Activated effector memory CD4-positive, alpha-beta T cell treated with anti-CD3 and anti-CD28 coated beads, Interleukin-2, amount 50 U/mL, for 16 hours (primary cell): ENCODE measurements around the gene ST6GALNAC5.

ENCODE experiments used
- DNase-seq: peaks from one replicate; pipeline ENCODE4 v3.0.0-alpha.2; 2020

The ST6GALNAC5 gene

DNA sequence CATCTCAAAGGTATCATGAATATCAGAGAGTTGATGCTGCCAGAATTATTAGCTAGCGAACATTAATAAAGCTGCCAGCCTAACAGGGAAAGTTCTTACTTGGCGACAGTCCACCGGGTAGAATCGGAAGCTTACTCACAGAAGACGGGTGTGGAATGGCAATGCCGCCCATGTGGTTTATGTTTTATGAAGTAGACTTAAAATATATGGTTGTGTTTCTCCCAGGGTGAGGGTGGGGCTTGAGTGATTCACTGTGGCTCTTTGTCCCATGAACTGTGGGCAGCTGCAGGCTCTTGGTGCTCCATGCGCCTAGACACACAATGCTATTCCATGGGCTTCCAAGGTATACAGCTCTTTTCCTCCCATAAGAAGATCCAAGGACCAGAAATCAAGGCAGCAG, 189.2 kb downstream of the ST6GALNAC5 start:
- no peak for DNase-seq

DNA sequence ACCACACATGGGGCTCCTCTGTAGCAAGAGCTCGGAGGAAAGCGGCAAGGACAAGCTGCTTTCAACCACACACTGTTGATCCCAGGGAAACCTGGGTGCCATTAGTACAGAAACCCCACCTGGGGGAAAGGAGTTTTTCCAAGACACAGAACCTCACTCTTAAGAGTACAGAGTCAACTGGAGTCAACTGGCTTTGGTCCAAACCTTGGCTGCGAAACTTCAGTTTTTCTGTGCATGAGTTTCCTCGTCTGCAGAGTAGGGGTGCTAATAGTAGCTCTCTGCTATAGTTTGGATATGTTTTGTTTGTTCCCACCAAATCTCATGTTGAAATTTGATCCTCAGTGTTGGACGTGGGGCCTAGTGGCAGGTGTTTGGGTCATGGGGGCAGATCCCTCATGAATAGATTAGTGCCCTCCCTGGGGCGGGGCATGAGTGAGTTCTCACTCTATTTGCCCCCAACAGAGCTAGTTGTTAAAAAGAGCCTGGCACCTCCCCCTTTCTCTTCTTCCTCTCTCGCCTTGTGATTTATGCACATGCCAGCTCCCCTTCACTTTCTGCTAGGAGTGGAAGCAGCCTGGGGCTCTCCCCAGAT, 190.8 kb downstream of the ST6GALNAC5 start:
- DNase-seq, result no peak

GRCh38 chr1:77060000-77060399, 192.7 kb downstream of the ST6GALNAC5 start:
- DNase-seq, result no peak

- no peak for DNase-seq
Observed at GRCh38 chr1:77061162-77061561, 193.9 kb downstream of the ST6GALNAC5 start.

DNA sequence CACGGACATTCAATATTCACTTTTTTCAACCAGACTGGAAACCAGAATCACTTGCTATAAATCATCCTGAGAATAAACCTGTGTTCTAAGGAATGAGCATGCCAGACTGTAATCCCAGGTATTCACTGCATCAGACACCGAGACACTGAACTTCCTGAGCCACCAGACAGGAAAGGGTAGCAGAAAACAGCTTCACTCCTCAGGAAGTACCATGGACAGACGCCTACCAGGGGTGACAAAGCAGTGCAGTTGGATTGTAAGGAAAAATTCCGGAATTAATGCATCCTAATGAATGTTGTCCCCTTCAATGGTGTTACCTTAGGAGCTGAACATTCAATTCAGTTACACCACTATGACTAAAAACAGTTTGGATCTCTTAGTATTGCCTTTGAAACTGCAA, 195.8 kb downstream of the ST6GALNAC5 start:
- DNase-seq, result no peak

DNA sequence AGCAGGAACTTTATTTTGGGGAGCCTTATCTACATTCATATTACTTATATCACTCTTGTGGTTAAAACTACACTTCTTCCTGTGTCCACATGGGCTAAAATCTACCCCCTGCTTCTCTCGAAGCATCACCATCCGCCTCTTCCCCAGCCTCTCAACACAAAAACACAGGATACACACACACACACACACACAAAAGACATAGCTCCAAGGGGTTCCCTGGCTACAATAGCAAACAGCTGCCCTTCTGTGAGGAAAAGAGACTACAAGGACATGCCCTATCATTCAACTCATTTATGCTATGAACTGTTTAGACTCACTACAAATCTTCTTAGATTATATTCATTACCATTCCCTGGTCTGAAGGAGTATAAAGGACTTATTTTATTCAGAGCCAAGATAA, 197.0 kb downstream of the ST6GALNAC5 start:
- no peak for DNase-seq

DNA sequence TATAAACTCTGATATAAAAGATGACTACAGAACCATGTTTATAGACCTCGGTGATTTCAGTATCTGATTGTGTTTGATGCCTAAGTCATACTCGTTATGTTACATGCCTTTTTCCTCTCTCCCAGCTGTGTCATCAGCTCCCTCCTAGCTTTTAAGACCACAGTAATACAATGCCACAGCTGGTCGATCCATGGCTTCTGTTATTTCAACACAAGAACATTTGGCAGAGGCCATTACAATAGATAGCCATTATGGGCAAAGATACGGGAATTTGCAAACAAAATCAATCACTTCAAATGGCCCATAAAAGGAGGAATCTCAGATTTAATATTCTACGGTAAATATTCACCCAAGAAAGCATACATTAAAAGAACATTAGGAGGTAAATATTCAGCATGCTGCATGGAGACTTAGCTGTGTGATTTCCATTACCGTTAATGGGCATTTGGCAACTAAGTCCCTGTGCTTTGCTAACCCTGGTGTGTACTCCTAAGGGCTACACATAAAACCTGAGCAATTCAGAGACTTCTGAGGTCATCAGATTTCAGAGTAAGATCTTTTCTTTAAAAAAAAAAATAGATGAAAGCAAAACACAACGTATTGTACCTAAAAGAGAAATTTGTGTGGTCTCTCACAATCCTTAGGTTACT, 198.5 kb downstream of the ST6GALNAC5 start:
- no peak for DNase-seq

- no peak for DNase-seq
Observed at GRCh38 chr1:77068013-77068412, 200.7 kb downstream of the ST6GALNAC5 start.

- DNase-seq, result no peak
Observed at GRCh38 chr1:77076759-77077158, 209.5 kb downstream of the ST6GALNAC5 start.

DNA sequence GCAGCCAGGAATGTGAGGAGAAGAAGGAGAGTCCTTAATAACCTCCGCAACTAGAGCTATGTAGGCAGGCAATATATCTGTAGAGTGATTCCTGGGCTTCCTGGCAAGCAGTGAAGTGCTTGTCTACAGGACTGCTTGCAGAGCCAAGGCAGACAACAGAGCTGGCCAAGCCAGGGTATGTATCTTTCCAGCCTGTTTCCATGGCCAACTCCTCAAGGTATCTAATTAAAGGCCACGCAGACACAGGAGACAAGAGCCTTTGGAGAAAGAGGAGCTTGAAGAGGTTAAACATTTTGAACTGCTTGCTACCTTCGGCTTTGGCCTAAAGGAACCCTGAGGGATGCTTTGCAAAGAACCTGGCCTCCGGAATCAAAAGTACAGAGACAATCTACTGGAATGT, 214.6 kb downstream of the ST6GALNAC5 start:
- no peak for DNase-seq

- no peak for DNase-seq
Observed at GRCh38 chr1:77084457-77084856, 217.2 kb downstream of the ST6GALNAC5 start.

DNA sequence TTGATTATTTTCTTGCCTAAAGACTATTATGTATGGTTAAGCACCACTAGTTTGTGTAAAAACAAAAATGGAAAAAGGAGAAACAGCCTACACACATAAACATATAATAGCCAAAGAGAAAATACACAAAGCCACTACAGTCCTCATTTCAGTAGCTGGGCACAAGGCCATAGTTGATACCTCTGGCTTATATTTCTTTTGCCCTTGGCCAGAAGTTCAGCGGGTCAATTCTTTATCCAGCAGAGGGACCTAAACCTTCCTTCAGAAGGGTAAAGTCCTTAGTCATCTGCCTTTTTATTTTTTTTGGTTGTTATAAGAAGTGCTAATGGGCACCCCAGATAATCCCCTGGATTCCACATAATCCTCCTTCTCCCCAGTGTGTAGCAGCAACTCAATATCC, 217.8 kb downstream of the ST6GALNAC5 start:
- no peak for DNase-seq

- no peak for DNase-seq
Observed at GRCh38 chr1:77089756-77090155, 222.5 kb downstream of the ST6GALNAC5 start.

DNA sequence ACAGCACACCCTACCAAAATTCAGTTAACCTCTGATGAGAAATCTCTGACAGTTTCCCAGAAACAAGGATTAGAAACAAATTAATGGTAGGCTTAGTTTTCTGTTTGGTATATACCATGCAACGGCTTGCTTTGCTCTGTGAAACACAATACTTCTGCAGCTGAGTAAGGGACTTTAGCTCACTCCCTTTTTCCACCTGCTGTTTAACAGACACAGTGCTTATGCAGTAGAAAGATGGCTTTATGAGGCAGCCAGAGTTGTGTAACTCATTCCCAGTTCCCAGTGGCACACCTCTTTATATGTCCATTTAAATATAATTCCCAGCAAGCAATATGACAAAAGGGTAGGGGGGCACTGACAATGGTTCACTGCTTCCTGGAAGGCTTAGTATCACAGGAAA, 228.0 kb downstream of the ST6GALNAC5 start:
- DNase-seq, result no peak

GRCh38 chr1:77096496-77097255, 229.4 kb downstream of the ST6GALNAC5 start:
- DNase-seq, result no peak

DNA sequence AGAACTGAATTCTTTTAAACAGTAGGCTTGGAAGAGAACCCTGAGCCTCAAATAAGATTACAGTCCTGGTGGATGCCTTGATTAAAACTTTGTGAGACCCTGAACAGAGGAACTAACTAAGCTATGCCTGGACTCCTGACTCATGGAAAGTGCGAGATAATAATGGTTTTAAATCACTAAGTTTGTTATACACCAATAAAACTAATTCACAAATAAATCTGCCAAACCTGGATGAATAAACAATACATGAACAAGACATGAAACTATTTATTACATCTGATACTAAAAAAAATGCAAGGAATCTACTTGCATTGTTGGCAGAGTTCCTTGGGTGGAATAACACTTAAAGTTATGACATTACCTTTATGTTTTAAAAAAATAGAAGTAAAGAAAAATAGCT, 233.6 kb downstream of the ST6GALNAC5 start:
- no peak for DNase-seq

DNA sequence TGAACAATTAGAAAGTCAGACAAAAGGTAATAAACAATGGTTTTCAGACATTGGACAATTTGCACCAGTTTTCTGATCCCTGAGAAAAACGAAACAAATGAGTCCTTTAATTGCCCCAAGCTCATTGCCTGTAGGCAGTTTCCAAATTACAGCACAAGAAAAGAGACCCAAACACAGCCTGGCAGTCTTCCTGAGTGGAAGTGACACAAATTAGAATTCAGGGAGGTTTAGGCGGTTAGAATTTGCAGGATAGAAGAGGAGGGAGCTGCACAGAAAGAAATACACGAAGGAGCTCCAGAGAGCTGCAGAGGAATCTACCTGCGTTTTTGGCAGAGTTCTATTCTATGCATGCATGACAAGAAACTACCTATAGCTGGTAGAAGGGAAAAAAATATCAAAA, 236.2 kb downstream of the ST6GALNAC5 start:
- no peak for DNase-seq

DNA sequence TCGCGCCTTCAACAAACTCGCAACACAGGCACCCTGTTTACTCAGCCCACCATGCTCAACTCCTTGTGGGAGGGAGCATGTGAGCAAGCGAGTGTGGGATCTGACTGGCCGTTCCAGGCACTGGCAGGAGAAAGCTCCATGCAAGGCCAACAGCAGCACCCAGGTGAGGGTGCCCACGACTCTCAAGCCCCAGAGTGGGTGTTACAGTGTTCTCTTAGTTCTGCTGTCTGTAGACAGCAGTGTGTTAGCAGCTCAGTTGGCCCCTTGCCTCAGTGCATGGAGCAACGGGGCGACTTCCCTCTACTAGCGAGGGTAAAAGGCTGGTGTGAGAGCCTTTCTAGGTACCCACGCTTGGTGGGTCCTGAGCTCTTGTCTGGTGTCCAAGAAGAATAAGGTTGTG, 237.4 kb downstream of the ST6GALNAC5 start:
- DNase-seq, result no peak
